Neural cell (in vitro differentiated cells): ENCODE measurements around the gene CLEC19A. TPM values are rescaled to one million over a fixed set of nuclear protein-coding genes. Genes with fewer than 3 reads are reported as not detected.

Experiments used
- H2AFZ ChIP-seq: fragments of 200-600, 300-800 bp; sonication (generic), shearing (Covaris generic); 2 replicates; pipeline ENCODE4 v1.6.0; 2014; ENCODE audit warnings: low read depth, mild to moderate bottlenecking, antibody characterized with exemption, low read length, moderate library complexity
- H3F3A ChIP-seq: fragments of 200-600 bp; shearing (Covaris generic); 2 replicates; pipeline ENCODE4 v1.6.1; 2016; ENCODE audit warnings: mild to moderate bottlenecking, moderate library complexity, mixed read lengths, antibody characterized with exemption, low read length; ENCODE audit not compliant: insufficient read depth, poor library complexity, severe bottlenecking
- H3K27ac ChIP-seq: fragments of 200-600, 300-800 bp; sonication (generic), shearing (Covaris generic); 2 replicates; pipeline ENCODE4 v1.5.1; 2014; ENCODE audit warnings: mild to moderate bottlenecking, low read length, moderate library complexity
- H3K27me3 ChIP-seq: fragments of 300-800, 200-600 bp; sonication (generic), shearing (Covaris generic); 2 replicates; pipeline ENCODE4 v1.6.0; 2014; ENCODE audit warnings: mild to moderate bottlenecking, low read depth, low read length, moderate library complexity; ENCODE audit not compliant: insufficient read depth
- H3K36me3 ChIP-seq: fragments of 300-800, 200-600 bp; sonication (generic), shearing (Covaris generic); 2 replicates; pipeline ENCODE4 v1.5.1; 2014; ENCODE audit warnings: mild to moderate bottlenecking, antibody characterized with exemption, low read length, moderate library complexity; ENCODE audit not compliant: insufficient read depth
- H3K4me2 ChIP-seq: fragments of 300-800, 200-600 bp; sonication (generic), shearing (Covaris generic); 2 replicates; pipeline ENCODE4 v1.6.0; 2014; ENCODE audit warnings: mild to moderate bottlenecking, low read length
- H3K4me3 ChIP-seq: fragments of 300-800, 200-600 bp; sonication (generic), shearing (Covaris generic); 2 replicates; pipeline ENCODE4 v1.5.1; 2014; ENCODE audit warnings: mild to moderate bottlenecking, low read length, moderate library complexity
- H3K79me2 ChIP-seq: fragments of 200-600 bp; shearing (Covaris generic); replicated peaks from 2 replicates; pipeline ENCODE4 v1.6.0; 2014; ENCODE audit warnings: mild to moderate bottlenecking, low read length, moderate library complexity; ENCODE audit not compliant: insufficient read depth
- H3K9ac ChIP-seq: fragments of 300-800, 200-600 bp; sonication (generic), shearing (Covaris generic); 2 replicates; pipeline ENCODE4 v1.6.1; 2016; ENCODE audit warnings: mild to moderate bottlenecking, low read length, mixed read lengths
- H3K9me2 ChIP-seq: fragments of 200-600 bp; shearing (Covaris generic); 2 replicates; pipeline ENCODE4 v1.6.1; 2016; ENCODE audit warnings: mild to moderate bottlenecking, low read length, mixed read lengths; ENCODE audit not compliant: insufficient read depth
- H3K9me3 ChIP-seq: fragments of 200-600, 300-800 bp; sonication (generic), shearing (Covaris generic); 2 replicates; pipeline ENCODE4 v1.6.1; 2016; ENCODE audit warnings: mild to moderate bottlenecking, mixed run types, low read length, moderate library complexity, mixed read lengths
- H4K20me1 ChIP-seq: fragments of 200-600 bp; shearing (Covaris generic); 2 replicates; pipeline ENCODE4 v1.6.1; 2016; ENCODE audit warnings: mild to moderate bottlenecking, mixed run types; ENCODE audit not compliant: insufficient read depth
- CTCF ChIP-seq: fragments of 450-650 bp; IDR thresholded peaks from 2 replicates; pipeline ENCODE4 v1.5.1; 2014; ENCODE audit warnings: antibody characterized with exemption, mild to moderate bottlenecking, moderate library complexity; ENCODE audit not compliant: poor library complexity, severe bottlenecking
- EP300 ChIP-seq: fragments of 450-650 bp; conservative IDR thresholded peaks from 2 replicates; pipeline ENCODE4 v1.6.1; 2014; ENCODE audit warnings: antibody characterized with exemption, mild to moderate bottlenecking, moderate library complexity; ENCODE audit not compliant: poor library complexity, severe bottlenecking
- EZH2 ChIP-seq: fragments of 200-600, 300-800 bp; shearing (Covaris generic), sonication (generic); IDR thresholded peaks from 2 replicates; pipeline ENCODE4 v1.6.1; 2014; ENCODE audit warnings: antibody characterized with exemption, low read length, borderline replicate concordance, mild to moderate bottlenecking; ENCODE audit not compliant: insufficient read depth, poor library complexity, severe bottlenecking
- MXI1 ChIP-seq: fragments of 450-650 bp; conservative IDR thresholded peaks from 2 replicates; pipeline ENCODE4 v1.6.1; 2014; ENCODE audit warnings: antibody characterized with exemption, mild to moderate bottlenecking; ENCODE audit not compliant: poor library complexity, severe bottlenecking
- POLR2AphosphoS5 ChIP-seq: IDR thresholded peaks from 2 replicates; pipeline ENCODE4 v1.6.1; 2012
- RAD21 ChIP-seq: fragments of 450-650 bp; conservative IDR thresholded peaks from 2 replicates; pipeline ENCODE4 v1.6.1; 2014; ENCODE audit warnings: antibody characterized with exemption, mild to moderate bottlenecking, moderate library complexity
- REST ChIP-seq: IDR thresholded peaks from 2 replicates; pipeline ENCODE4 v1.6.1; 2012; ENCODE audit warnings: borderline replicate concordance
- SMC3 ChIP-seq: fragments of 450-650 bp; conservative IDR thresholded peaks from 2 replicates; pipeline ENCODE4 v1.6.1; 2014; ENCODE audit warnings: antibody characterized with exemption, mild to moderate bottlenecking, moderate library complexity; ENCODE audit not compliant: poor library complexity
- TAF1 ChIP-seq: IDR thresholded peaks from 2 replicates; pipeline ENCODE4 v1.6.1; 2012; ENCODE audit warnings: low read depth
- polyA plus RNA-seq: library from polyadenylated mRNA; depleted of rRNA; stranded (reverse); fragments of >200 nt; gene quantifications from 2 replicates; pipeline ENCODE4 v1.2.3, GENCODE V29; 2014

The CLEC19A gene
- polyA plus RNA-seq, 1 donor from 2014 or later, result not detected

- TF ChIP-seq POLR2AphosphoS5 (no peak), SMC3 (no peak), TAF1 (no peak), CTCF (no peak), EZH2 (no peak), RAD21 (no peak), MXI1 (no peak), REST (no peak), EP300 (no peak)
- H3K27ac ChIP-seq, result no peak overlapping the region
- no peak overlapping the region for H2AFZ ChIP-seq
These were observed 1.9 kb upstream of the CLEC19A start for GRCh38 chr16:19283637-19284036.

GRCh38 chr16:19284207-19284606 lies 1.3 kb upstream of the CLEC19A start:
- H3K4me3 ChIP-seq, result no peak overlapping the region
- H3K4me2 ChIP-seq, result no peak overlapping the region
- no peaks in the 10 kb centered on the region for H3K27me3 ChIP-seq
- H4K20me1 ChIP-seq, result no peaks in the 10 kb centered on the region
- no peaks in the 10 kb centered on the region for H3K9me2 ChIP-seq
- H3F3A ChIP-seq, result no peaks in the 10 kb centered on the region
- H3K9ac ChIP-seq, result no peak overlapping the region
- H3K9me3 ChIP-seq, result no peaks in the 10 kb centered on the region
- TF ChIP-seq MXI1, result no peak
- TF ChIP-seq RAD21, result no peak
- TF ChIP-seq EZH2, result no peak
- TF ChIP-seq CTCF, result no peak
- no peaks in the 10 kb centered on the region for H3K79me2 ChIP-seq
- H3K36me3 ChIP-seq, result no peaks in the 10 kb centered on the region
- no peak overlapping the region for H3K27ac ChIP-seq
- H2AFZ ChIP-seq, result no peak overlapping the region

More at GRCh38 chr16:19283637-19284036, 1.9 kb upstream of the CLEC19A start:
- Histone ChIP-seq H3K4me3 (no peak overlapping the region), H3K4me2 (no peak overlapping the region), H3K9me3 (no peaks in the 10 kb centered on the region), H3K9me2 (no peaks in the 10 kb centered on the region), H3K36me3 (no peaks in the 10 kb centered on the region), H3K79me2 (no peaks in the 10 kb centered on the region), H4K20me1 (no peaks in the 10 kb centered on the region), H3K27me3 (no peaks in the 10 kb centered on the region), H3K9ac (no peak overlapping the region), H3F3A (no peaks in the 10 kb centered on the region)
